ENCODE data around the gene TNRC18. TPM values are rescaled to one million over a fixed set of nuclear protein-coding genes. Genes with fewer than 3 reads are reported as not detected.

The TNRC18 gene
- total and polyA plus RNA-seq, 2 of the 8 experiments (the other 6 are each of a cell fraction or from before 2014, with no cell fraction given), result 1.7 to 8.6 TPM

DNA sequence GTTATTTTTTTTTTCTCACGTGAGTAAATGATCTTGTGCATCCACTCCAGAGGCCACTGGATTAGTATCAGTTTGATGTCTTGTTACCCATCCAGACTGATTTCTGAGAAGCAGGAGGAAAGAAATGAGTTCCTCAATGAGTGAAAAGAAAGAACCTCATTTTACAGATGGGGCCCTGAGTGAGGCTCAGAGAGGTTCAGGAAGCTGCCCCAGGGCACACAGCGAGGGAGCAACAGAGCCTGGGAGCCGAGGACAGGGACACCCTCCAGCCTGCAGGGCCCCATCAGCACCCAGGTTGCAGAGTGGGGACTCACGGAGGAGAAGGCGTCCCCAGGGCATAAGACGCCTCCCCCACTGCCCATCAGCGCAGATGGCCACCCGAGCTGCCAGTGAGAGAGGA, 30.9 kb upstream of the TNRC18 start:
- 86% methylated on average over 8 of the region's 8 CpGs; no CpG with 5 or more reads in 1 of the 2 experiments for WGBS, 2 experiments (ENCODE audit: extremely low coverage in 1 of 2, insufficient coverage in 1 of 2, insufficient read length in 1 of 2, insufficient replicate concordance in 2 of 2, low coverage in 1 of 2, low lambda C conversion rate in 2 of 2, missing lambda C conversion rate in 1 of 2)
- POLR2A ChIA-PET (ENCODE audit: partially characterized antibody), result no interaction called here
- Histone ChIP-seq H4K8ac (ENCODE audit: extremely low read depth, insufficient read depth, low read length) (peak overlapping the region; percentile 86; the same call in 1 of the 2 replicates), H2BK5ac (ENCODE audit: low read depth, low read length) (no peak overlapping the region), H3K14ac (ENCODE audit: insufficient read length) (no peak overlapping the region), H3K27ac (ENCODE audit: low read depth, low read length) (no peak overlapping the region), H2AK5ac (ENCODE audit: low read depth, low read length) (no peak overlapping the region), H3K4me2 (ENCODE audit: insufficient read depth in 1 of 2, low read depth in 2 of 2, low read length in 2 of 2) (no peak overlapping the region), H3K36me3 (ENCODE audit: control insufficient read depth in 2 of 4, insufficient read depth in 4 of 4, low read length in 3 of 4) (no peaks in the 10 kb centered on the region), H2BK120ac (replicated peaks; ENCODE audit: low read depth, low read length) (no peak overlapping the region), H2BK20ac (ENCODE audit: low read length) (no peak overlapping the region), H3K4ac (replicated peaks; ENCODE audit: insufficient read length, low read depth, low read length) (no peak overlapping the region), H3K23me2 (ENCODE audit: low read depth, low read length) (no peaks in the 10 kb centered on the region), H3K9ac (replicated peaks in 1 of 4; ENCODE audit: extremely low read depth in 1 of 4, low read depth in 3 of 4, low read length in 3 of 4) (no peak overlapping the region), H3K9me3 (ENCODE audit: insufficient read depth in 2 of 2, low read depth in 1 of 2, low read length in 1 of 2) (no peaks in the 10 kb centered on the region), H3K79me2 (ENCODE audit: control insufficient read depth in 1 of 2, insufficient read depth in 2 of 2, low read length in 2 of 2) (no peaks in the 10 kb centered on the region), H2BK12ac (ENCODE audit: low read depth, low read length) (no peak overlapping the region), H3K23ac (ENCODE audit: insufficient read length) (no peak overlapping the region), H4K91ac (replicated peaks; ENCODE audit: insufficient read length, low read length) (no peak overlapping the region), H3K79me1 (ENCODE audit: low read depth, low read length) (no peaks in the 10 kb centered on the region), H3K4me3 (ENCODE audit: extremely low read depth in 1 of 4, insufficient read depth in 2 of 4, low read depth in 3 of 4, low read length in 4 of 4) (no peak overlapping the region), H3K18ac (ENCODE audit: extremely low read depth, low read length) (no peak overlapping the region), H2AFZ (ENCODE audit: low read length) (no peak overlapping the region), H3K56ac (replicated peaks; ENCODE audit: insufficient read length, low read depth, low read length) (no peak overlapping the region), H2BK15ac (ENCODE audit: low read length) (no peak overlapping the region), H4K20me1 (replicated peaks in 1 of 2; ENCODE audit: control insufficient read depth in 1 of 2, insufficient read depth in 2 of 2, low read length in 2 of 2) (peaks cover 2 to 5% of the 10 kb centered on the region in 2 experiments), H3K4me1 (replicated peaks in 1 of 4; ENCODE audit: control insufficient read depth in 3 of 4, insufficient read depth in 4 of 4, low read length in 3 of 4) (peaks cover 0 to 8% (median 2%) of the 10 kb centered on the region in 4 experiments; a peak in 3 of 7 replicates), H4K5ac (ENCODE audit: insufficient read length, low read depth, low read length) (no peak overlapping the region), H3K27me3 (replicated peaks in 1 of 4; ENCODE audit: control insufficient read depth in 3 of 4, extremely low read depth in 1 of 4, insufficient read depth in 3 of 4, low read length in 3 of 4) (no peaks in the 10 kb centered on the region)
- TF ChIP-seq SP2 (IDR thresholded peaks at IDR 0.05; ENCODE audit: low read length) (no peak), SAP30 (IDR thresholded peaks at IDR 0.05; ENCODE audit: insufficient read depth, insufficient replicate concordance, low read length) (no peak), EZH2 (IDR thresholded peaks at IDR 0.05; ENCODE audit: low read depth, low read length, severe bottlenecking) (no peak), TAF7 (optimal IDR thresholded peaks at IDR 0.05; ENCODE audit: borderline replicate concordance, low read depth, low read length) (no peak), JUN (IDR thresholded peaks at IDR 0.05; ENCODE audit: low read depth, low read length) (no peak), CTBP2 (IDR thresholded peaks at IDR 0.05; ENCODE audit: borderline replicate concordance, insufficient read depth, insufficient read length, low read length) (no peak), HDAC2 (IDR thresholded peaks at IDR 0.05; ENCODE audit: borderline replicate concordance in 1 of 2, low read depth in 2 of 2, low read length in 2 of 2) (no peak), USF2 (IDR thresholded peaks at IDR 0.05; ENCODE audit: low read length) (no peak), ZNF274 (IDR thresholded peaks at IDR 0.05; ENCODE audit: borderline replicate concordance, extremely low read depth, low read length) (no peak)
- CTCF ChIA-PET (ENCODE audit: partially characterized antibody), result no interaction called here
- DNase-seq (ENCODE audit: low read depth in 1 of 2, low spot score in 2 of 2) (no peak), FAIRE-seq (no peak)
